ENCODE results near the gene FMNL3.

Gene FMNL3

GRCh38 chr12:49674318-49674981 lies 32.8 kb downstream of the FMNL3 start:
- DNase-seq: no peak

GRCh38 chr12:49673446-49674317 lies 33.5 kb downstream of the FMNL3 start:
- DNase-seq: peak; percentile 57

- no peak for DNase-seq
Measured at GRCh38 chr12:49672301-49673217, 34.6 kb downstream of the FMNL3 start.

GRCh38 chr12:49671031-49671765 lies 36.0 kb downstream of the FMNL3 start:
- DNase-seq: no peak

GRCh38 chr12:49669796-49670195 lies 37.4 kb downstream of the FMNL3 start:
- no peak for DNase-seq

- no peak for DNase-seq
Measured at GRCh38 chr12:49667325-49668090, 39.7 kb downstream of the FMNL3 start.

- no peak for DNase-seq
Measured at GRCh38 chr12:49666176-49666575, 41.0 kb downstream of the FMNL3 start.

GRCh38 chr12:49665384-49665783 lies 41.8 kb downstream of the FMNL3 start:
- DNase-seq: no peak

GRCh38 chr12:49664591-49665239 lies 42.5 kb downstream of the FMNL3 start:
- DNase-seq: no peak

GRCh38 chr12:49664167-49664566 lies 43.0 kb downstream of the FMNL3 start:
- DNase-seq: no peak

GRCh38 chr12:49662998-49663843 lies 44.0 kb downstream of the FMNL3 start:
- DNase-seq: no peak

GRCh38 chr12:49661746-49662145 lies 45.5 kb downstream of the FMNL3 start:
- DNase-seq: no peak

- no peak for DNase-seq
Measured at GRCh38 chr12:49661191-49661590, 46.0 kb downstream of the FMNL3 start.

GRCh38 chr12:49659753-49660152 lies 47.5 kb downstream of the FMNL3 start:
- no peak for DNase-seq

GRCh38 chr12:49658276-49658675 lies 48.9 kb downstream of the FMNL3 start:
- DNase-seq: no peak

- no peak for DNase-seq
Measured at GRCh38 chr12:49655595-49656236, 51.5 kb downstream of the FMNL3 start.

- DNase-seq: no peak
Measured at GRCh38 chr12:49654715-49655114, 52.5 kb downstream of the FMNL3 start.

GRCh38 chr12:49652921-49653520 lies 54.2 kb downstream of the FMNL3 start:
- no peak for DNase-seq

- no peak for DNase-seq
Measured at GRCh38 chr12:49651855-49652254, 55.4 kb downstream of the FMNL3 start.
